ENCODE data around the gene NFIC.
"Not testable (repeated sequence)": the region's sequence is repeated elsewhere in the genome, so short reads cannot be mapped to it uniquely, and the experiment has no call there.

The NFIC gene

DNA sequence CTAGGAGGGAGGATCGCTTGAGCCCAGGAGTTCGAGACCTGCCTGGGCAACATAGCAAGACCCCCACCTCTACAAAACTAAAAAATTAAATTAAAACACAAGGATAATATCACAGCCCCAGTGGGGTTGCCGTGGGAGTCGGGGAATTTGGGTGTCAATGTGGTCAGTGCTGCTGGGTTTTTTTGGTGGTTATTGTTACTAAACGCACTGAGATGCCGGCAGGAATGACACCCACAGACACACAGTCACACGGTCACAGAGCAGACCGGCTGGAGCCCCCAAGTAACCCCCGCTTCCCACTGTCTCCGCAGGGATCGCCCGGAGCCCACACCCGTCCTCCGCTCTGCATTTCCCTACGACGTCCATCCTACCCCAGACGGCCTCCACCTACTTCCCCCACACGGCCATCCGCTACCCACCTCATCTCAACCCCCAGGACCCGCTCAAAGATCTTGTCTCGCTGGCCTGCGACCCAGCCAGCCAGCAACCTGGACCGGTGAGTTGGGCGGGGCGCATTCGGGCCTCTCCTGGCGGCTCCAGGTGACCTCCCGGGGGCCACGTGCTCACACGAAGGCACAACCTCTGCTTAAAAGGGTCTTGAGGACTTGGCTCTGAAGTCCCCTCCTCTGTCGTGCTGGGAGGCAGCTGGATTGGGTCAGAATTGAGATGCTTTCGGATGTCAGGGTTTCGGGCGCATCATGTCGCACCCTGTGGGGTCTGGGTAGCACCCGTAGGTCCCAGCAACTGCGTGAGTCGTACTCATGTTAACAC is 86.0 kb downstream of the NFIC start:
- DNase-seq (ENCODE audit: low spot score) = no peak

DNA sequence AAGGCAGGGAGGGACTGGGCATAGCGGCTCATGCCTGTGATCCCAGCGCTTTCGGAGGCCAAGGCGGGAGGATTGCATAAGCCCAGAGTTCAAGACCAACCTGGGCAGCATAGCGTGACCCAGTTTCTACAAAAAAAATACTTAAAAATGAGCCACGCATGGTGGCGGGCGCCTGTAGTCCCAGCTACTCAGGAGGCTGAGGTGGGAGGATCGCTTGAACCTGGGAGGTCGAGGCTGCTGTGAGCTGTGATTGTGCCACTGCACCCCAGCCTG is 86.5 kb downstream of the NFIC start:
- not testable (repeated sequence) for DNase-seq (ENCODE audit: low spot score)

DNA sequence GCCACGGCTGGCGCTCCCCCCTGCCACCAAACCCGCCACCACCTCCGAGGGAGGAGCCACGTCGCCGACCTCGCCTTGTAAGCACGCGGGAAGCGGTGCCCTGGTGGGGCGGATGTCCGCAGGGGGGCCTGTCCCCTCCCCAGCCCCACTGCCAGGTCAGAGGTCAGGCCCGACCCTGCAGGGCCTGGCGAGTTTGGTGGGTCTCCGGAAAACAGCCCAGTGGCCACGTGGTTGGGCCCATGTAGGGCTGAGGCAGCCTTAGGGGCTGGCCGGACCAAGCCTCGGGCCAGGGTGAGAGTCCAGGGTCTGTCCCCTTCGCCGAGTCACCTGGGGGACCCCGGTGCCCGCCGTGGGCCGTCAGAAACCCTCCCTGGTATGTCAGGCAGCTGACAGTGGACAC is 87.5 kb downstream of the NFIC start:
- DNase-seq (ENCODE audit: low spot score) = no peak

DNA sequence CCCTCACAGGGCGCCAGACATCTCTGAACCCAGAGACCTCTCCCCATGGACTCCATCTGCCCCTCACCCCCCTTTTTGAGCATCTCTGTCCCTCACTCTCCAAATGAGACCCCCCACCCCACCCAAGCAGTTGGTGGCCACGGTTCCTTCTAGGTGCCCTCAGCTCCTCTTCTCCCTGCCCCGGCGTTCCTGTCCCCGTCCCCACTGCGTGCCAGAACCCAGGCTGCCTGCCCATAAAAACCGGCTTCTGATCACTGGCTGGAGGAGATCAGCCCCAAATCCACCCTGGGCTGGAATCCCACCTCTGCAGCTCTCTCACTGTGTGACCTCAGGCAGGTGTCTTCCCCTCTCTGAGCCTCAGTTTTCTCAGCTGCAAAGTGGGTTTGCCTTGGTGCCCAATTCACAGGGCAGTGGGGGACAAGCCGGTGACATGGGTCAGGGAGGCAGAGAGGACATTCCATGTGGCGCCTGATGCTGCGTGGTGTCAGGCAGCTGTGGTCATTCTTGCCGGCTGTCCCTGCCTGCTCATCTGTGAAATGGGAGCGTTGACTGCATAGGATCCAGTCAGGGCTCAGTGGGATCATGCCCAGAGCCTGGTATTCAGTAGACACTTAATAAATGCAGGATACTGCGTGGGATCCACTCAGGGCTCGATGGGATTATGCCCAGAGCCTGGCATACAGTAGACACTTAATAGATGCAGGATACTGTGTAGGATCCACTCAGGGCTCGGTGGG is 88.4 kb downstream of the NFIC start:
- DNase-seq (ENCODE audit: low spot score) = no peak

DNA sequence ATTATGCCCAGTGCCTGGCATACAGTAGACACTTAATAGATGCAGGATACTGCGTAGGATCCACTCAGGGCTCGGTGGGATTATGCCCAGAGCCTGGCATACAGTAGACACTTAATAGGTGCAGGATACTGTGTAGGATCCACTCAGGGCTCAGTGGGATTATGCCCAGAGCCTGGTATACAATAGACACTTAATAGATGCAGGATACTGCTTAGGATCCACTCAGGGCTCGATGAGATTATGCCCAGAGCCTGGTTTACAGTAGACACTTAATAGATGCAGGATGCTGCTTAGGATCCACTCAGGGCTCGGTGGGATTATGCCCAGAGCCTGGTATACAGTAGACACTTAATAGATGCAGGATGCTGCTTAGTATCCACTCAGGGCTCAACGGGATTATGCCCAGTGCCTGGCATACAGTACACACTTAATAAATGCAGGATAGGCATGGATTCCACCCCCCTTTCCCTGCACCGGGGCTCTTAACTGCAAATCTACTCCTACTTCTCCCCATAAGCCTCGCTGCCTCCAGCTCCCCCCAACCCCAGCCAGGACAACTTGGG is 89.1 kb downstream of the NFIC start:
- DNase-seq (ENCODE audit: low spot score) = no peak

DNA sequence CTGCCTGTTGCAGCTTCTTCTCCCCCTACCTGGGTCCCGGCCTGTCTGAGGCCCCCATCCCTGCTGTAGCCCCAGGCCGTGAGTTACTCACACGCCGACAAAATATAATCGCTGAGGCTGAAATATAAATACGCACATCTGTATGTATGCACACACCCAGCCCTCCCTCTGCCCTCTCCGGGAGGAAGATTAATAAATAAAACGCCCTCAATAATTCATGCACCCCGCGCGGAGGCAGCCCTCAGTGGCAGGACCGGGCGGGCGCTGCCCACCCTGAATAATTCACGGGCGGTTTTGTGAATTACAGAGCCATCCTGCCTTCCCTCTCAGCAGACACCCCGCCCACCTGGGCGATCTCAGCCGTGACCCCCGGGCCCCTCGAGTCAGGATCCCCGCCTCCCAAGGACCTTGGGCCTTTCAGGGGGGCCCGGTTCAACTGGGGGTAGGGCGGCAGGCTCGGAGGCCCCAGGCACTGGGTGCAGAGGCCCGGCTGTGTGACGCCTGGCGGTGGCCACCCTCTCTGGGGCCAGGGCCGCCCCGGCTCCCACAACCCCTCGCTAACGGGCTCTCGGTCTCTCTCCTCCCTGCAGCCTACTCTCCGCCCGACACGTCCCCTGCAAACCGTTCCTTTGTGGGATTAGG is 89.7 kb downstream of the NFIC start:
- DNase-seq (ENCODE audit: low spot score) = no peak

DNA sequence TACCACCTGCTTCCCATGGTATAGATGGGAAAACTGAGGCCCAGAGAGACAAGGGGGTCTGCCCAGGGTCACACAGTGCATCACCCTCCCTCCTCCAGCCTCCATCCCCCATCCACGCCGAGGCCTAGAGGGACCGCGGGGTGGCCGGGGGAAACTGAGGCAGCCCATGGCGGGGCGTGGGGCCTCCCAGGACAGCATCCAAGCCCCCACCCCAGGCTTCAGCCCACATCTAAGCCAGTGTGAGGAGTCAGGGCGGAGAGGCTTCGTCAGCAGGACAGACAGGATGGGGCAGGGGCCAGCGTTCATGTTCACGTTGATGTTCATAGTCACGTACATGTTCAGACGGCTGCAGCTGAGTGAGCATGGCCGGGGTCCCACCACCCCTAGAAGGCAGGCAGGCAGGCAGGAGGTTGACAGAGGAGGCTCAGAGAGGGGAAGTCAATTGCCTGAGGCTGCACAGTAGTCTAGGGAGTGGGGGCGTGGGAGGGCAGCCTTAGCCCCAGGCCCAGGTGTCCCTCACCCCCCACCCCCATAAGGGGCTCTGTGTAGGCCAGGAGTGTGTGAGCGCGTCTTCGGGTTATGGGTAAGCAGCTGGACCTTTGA is 90.6 kb downstream of the NFIC start:
- no peak for DNase-seq (ENCODE audit: low spot score)

DNA sequence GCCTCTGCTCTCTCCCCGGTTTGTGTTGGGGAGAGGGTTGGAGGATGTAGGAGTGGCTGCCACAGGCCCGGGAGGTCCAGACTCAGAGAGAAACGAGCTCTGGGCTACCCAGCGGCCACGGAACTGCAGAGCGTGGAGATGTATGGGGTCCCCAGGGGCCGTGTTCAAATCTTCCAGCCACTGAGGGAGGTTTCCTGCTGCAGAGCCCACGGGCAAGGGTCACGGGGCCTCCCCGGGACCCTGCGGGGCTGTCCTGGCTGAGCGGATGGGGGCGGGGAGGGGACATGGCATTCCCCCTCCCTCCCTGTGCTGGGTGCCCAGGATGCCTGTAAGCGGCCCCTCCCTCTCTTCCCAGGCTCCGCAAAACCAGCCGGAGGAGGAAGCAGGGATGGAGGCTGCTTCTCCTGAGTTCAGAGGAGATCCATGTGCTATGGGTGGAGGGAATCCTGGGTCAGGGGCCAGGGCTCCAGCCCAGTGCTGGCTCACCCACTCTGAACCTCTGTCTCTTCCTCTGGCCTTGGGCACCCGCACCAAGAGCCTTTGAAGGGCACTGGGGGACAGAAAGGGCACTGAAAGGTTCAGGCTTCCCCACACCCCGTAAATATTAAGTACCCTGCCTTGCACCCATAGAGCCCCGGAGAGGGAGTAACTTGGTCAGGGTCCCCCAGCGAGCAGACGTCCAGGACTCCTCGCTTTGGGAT is 91.3 kb downstream of the NFIC start:
- DNase-seq (ENCODE audit: low spot score) = no peak

DNA sequence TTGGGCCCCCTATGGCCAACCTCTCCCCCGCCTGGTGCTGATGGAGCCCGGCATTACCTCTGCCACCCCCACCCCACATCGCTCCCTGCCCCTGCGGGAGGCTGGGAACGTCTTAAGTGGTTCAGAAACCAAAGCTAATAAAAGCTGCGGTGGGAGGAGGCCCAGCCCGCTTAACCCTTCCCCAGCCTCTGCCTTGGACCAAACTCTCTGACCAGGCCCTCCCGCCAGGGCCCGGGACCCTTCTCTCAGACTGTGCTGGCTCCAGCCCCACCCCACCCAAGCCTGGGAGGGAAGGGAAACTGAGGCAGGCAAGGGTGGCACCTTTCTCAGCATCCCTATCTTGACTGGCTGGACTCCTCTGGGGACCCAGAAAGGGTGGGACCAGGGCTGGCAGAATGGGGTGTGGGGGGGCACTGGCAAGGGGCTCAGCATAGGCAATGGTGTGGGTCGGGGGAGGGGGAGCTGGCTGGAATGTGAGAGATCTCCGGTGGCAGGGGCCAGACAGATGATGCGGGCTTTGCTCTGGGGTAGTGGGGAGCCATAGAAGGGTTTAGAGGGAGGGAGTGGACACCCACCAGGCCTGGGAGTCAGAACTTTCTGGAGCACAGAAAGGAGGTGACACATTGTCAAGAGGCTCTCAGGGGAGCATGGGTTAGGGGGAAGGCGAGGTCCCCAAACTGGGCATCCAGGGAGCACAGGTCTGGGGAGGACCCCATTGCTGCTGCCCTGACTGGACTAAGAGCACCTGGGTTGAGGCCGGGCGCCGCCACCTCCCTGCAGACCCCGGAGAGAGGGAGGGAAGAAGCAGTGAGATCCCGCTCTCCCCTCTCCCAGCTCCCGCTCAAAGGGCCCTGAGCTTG is 92.1 kb downstream of the NFIC start:
- no peak for DNase-seq (ENCODE audit: low spot score)

DNA sequence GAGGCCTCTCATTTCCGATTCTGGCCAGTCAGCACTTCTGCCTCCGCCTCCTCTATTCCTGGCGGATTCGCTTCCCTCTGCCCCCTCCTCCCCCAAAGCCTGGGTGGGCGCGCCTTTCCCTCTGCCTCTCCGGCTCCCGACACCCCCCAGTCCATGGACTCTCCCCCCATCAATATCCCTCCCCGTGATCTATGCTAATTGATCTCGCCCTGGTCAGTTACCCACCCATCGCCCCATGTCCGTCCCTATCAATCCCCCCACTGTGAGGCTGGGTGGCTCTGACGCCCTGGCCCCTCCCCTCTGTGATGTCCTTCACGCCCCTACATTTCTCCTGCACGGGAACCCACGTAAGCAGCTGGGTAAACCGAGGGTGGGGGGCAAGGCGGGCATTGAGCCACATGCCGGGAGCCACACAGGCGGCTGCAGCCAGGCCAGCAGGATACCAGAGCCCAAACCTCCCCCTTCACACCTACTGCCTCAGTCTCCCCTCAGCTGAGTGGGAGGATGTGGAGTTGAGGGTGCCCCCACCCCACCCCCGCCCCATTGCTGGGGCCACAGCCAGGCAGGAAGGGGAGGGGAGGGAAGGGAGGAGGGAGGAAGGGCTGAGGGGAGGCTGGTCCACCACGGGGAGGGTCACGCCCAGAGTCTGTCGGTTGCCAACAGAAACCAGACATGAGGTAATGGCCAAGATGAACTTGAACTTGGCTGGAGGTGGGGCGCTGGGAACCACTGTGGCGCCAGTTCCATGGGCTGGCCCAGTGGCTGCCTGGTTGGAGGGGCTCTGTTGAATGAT is 92.9 kb downstream of the NFIC start:
- no peak for DNase-seq (ENCODE audit: low spot score)

DNA sequence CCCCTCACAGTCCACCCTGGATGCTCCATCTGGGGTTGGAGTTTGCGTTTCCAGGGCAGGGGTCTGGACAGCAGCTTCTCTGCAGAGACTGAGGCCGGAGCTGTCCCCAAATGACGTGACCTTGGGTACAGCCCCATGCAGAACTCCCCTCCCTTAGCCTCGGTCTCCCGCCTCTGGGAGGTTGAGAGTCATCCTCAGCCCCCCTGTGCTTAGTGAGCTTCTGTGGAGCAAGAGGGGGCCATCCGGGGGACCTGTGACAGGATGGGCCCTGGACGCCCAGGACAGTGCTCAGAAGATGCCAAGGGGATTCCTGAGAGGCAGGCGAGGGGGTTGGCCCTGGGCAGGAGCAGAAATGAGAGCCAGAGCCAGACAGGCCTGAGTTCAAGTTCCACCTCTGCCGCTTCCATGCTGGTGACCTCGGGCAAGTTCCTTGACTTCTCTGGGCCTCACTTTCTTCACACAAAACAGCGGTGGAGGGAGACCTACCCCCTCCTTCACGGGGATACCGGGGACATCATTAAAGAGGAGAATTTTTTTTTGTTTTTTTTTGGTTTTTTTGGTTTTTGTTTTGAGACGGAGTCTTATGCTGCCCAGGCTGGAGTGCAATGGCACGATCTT is 93.7 kb downstream of the NFIC start:
- DNase-seq (ENCODE audit: low spot score) = no peak

DNA sequence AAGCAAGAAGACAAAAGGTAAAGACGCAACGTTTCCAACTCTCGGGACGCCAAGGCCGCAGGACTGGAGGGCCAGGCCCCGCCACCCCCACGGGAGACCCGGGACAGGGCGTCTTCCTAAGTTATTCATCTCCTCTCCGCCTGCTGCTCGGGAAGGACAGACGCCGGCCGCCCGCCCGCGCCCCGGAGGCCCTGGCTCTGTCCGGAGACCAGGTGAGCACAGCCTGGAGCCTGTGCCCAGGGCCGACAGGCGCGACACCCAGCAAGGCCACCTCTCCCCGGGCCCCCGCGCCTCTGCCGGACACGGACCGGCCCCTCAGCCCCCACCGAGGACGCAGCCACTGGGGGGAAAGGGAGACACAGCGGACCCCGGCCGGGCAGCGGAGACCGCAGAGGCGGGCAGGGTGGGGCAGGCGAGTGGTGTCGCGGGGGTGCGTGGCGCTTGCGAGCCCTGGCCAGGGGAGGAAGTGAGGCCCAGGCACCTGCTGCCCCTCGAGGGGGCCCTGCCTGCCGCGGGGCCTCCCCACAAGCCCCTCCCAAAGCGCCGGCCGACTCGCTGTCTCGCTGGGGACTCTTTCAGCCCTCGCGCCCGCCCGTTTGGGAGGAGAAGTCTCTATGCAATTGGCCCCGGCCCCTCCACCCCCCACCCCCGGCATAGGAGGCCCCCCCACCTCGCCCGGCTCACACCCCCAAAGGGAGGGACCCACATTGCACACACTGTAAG is 96.8 kb downstream of the NFIC start:
- no peak for DNase-seq (ENCODE audit: low spot score)

DNA sequence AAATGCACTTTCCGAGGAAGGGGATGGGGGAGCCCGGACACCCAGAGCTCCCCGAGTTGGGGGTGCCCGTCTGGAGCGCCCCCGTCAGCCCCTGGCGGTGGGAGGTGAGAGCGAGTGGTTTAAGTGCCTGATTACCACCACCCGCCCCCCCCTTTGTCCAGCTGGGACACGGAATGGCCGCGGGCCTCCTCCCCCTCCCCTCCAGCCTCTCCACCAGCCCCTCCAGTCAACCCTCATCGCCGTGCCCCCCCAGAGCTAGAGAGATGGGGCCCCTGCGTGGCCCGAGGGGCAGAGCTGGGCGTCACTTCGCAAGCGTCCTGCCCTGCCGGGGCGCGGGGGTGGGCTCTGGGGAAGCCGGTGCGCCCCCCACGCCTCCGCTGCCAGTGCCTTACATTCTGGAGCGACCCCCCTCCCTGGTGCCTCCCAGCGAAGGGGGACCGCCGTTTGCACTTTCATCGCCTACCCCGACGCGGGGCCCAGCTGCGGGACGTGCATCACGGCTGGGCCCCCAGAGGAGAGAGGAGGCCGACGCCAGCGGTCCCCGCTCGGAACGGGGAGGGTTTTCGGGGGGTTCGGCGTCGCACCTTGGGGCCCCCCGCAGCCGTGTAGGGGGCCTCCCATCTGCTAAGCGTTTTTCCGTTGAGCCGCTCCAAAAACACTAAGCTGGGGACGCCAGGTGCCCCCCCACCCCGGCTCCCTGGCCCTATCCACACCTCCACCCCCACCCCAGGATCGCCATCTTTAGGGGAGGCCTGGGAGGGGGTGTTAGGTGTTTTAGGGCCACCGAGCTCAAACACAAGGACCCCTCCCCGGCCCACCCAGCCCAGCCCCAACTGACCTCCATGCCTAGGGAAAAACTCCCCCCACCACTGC is 97.6 kb downstream of the NFIC start:
- no peak for DNase-seq (ENCODE audit: low spot score)

DNA sequence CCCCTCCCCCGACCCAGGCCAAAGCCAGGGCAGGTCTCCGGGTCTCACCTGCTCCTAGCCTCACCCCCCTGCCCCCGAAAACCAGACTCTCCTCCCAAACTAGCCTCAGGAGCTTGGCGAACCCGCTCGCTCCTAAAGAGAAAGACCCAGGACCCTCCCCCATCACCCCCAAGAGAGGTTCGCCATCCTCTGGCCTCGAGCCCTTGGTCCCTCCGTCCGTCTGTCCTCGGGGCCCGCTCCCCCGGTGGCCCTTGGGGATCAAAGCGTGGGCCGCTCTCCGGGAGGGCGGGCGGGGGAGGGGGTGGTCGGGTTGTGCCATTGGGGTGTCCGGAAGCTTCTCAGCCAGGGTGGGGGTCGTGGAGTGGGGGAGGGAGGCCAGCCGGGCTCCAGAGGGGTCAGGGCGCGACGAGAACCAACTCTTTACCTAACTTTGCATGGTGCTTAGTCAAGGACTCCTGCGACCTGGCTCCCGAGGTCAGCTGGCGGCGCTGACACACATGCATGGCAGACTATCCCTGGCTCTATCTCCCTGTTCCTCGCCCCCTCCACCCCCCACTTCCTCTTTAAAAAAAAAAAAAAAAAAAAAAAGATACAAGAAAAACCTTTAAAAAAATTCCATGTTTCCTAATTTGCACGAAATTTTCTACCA is 98.3 kb downstream of the NFIC start:
- no peak for DNase-seq (ENCODE audit: low spot score)

DNA sequence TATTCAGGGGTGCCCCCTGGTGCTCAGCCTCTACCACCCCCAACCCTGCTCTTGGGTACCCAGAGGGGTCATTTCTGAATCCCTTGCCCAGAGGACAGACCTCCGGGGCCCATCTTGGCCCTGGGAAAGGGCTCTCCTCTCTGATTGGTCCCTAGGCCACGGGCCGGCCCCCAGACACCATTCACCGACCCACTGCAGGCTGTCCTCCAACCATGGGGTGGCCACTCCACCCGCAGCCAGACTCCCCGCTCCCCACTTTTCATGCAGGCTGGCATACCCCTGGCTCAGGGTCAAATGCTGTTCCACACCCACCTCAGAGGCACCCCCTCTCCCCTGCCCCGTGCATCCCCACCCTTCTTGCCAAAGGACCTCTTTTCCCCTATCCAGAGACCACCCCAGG is 99.2 kb downstream of the NFIC start:
- DNase-seq (ENCODE audit: low spot score) = no peak

DNA sequence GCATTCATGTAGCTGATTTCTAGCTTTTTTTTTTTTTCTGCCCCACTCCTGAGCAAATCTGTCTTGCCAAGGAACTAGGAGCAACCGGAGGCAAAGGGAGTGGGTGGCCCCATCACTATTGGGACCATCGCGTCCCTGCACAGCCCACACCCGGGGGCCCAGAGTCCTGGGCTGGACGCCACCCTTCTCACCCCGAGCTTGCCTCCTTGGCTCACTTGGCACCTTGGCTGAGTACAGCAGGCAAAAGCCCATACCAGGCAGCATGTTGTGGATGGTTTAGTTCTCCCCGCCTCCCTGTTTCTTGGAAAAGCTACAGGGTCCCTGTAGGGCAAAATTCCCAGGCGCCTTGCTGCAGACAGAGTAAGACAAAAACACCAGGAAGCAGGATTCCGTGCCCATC is 100.3 kb downstream of the NFIC start:
- DNase-seq (ENCODE audit: low spot score) = no peak

DNA sequence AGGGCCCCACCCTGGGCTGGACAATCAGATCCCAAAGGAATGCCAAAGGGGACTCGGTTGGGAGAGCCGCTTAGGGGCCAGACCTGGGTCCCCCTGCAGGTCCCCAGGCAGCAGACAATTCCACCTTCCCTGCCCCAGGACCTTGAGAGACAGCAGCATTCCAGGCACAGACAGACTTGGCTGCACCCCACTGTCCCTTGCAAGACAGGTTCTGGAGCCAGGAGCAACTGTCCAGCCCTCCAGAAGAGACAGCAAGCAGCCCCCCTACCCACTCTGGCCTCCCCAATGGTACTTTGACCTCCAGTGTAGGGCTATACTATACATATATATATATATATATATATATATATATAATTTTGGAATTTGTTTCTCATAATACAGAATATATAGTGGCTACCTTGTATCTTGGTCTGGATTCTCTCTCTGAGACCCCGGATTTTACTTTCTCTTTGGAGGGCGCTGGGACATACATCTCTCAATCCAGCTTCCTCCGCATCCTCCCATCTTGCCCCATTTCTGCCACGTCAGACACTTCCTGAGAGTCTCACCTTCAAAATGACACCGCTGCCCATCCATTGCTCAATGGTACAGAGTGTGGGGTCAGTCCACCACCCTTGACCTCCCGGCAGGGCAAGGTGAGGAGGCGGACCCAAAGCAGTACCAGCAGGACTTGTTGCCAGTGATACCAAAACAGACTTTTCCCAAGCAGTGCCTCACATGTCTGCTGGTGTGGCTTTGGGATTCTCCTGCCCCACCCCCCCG is 101.2 kb downstream of the NFIC start:
- no peak for DNase-seq (ENCODE audit: low spot score)
